ENCODE data around the gene PRR3.

GRCh38 chr6:30612687-30613248, 55.7 kb downstream of the PRR3 start:
- TF ChIP-seq CTCF (IDR thresholded peaks at IDR 0.05; ENCODE audit: borderline replicate concordance, extremely low read depth, low read length, poor library complexity, severe bottlenecking) (no peak), EZH2 (IDR thresholded peaks at IDR 0.05; ENCODE audit: borderline replicate concordance, low read depth, low read length, severe bottlenecking) (no peak)

All from DND-41 (cell line).